Ecto neural progenitor cell (in vitro differentiated cells): ENCODE data around the gene ATG4D.
A peak's percentile ranks its signal among the peaks of the same experiment; 100 is the strongest.

Experiments
- DNase-seq: peaks from one replicate; pipeline ENCODE4 v3.0.0-alpha.2; 2018; ENCODE audit warnings: low spot score

Gene ATG4D

GRCh38 chr19:10580979-10581631, 37.4 kb downstream of the ATG4D start:
- peak; percentile 89 for DNase-seq

GRCh38 chr19:10582091-10582490, 38.4 kb downstream of the ATG4D start:
- DNase-seq: no peak

GRCh38 chr19:10583036-10583776, 39.5 kb downstream of the ATG4D start:
- DNase-seq: no peak

- no peak for DNase-seq
Observed at GRCh38 chr19:10586396-10586795, 42.7 kb downstream of the ATG4D start.

- DNase-seq: no peak
Observed at GRCh38 chr19:10587022-10587838, 43.5 kb downstream of the ATG4D start, which contains the start of gene AP1M2. TSS of gene AP1M2 (minus strand) at chr19:10587312. CDS start at chr19:10587231, 81 bp downstream.

- DNase-seq: no peak
Observed at GRCh38 chr19:10587839-10588150, 44.1 kb downstream of the ATG4D start.

GRCh38 chr19:10593148-10593547, 49.4 kb downstream of the ATG4D start:
- no peak for DNase-seq

- DNase-seq: no peak
Observed at GRCh38 chr19:10593820-10594637, 50.3 kb downstream of the ATG4D start.

- no peak for DNase-seq
Observed at GRCh38 chr19:10600149-10600548, 56.4 kb downstream of the ATG4D start.

- DNase-seq: no peak
Observed at GRCh38 chr19:10601999-10602329, 58.3 kb downstream of the ATG4D start.

- DNase-seq: peak; percentile 91
Observed at GRCh38 chr19:10602330-10603083, 58.8 kb downstream of the ATG4D start.
